Stimulated activated CD4-positive, alpha-beta T cell treated with anti-CD3 and anti-CD28 coated beads, Interleukin-2, amount 100 ng/mL, for 4 hours (primary cell): ENCODE results near the gene SLC10A7.

Experiments
- DNase-seq: peaks from one replicate; pipeline ENCODE4 v3.0.0-alpha.2; 2020; ENCODE audit warnings: low read depth

SLC10A7 gene

DNA sequence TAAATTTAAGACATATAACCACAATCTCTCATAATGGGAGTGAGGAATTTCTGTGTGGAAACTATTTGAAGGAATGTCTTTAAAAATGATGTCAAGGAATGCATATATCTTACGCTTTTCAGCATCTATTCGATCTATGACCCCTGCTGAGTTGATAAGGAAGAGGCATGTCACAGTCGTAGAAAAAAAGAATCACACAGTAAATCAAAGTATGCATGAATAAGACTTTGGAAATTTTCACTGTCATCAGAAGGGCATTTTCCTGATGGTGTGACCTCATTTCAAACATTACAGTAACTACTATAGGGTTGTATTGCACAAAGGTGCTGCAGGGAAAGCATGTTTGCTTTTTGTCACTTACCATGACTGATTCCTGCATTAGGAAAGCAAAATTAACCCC, 265.9 kb downstream of the SLC10A7 start:
- DNase-seq, result no peak

DNA sequence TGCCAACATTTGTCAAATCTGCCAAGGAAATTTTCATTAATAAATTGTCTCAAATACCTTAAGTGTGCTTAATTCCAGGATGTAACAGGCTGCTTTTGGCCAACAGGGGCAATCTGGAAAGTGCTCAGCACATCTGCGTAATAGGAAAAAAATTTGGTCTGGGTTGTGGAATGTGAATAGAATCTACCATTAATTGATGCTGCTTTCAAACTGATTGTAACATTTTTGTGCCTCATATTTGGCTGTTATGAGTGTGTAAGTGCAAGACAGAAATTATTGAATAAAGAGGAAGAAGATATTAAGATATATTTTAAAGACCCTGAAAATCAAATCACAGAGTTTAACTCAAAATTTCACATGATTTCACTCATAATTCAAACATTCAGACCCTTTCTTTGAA, 266.3 kb downstream of the SLC10A7 start:
- no peak for DNase-seq

DNA sequence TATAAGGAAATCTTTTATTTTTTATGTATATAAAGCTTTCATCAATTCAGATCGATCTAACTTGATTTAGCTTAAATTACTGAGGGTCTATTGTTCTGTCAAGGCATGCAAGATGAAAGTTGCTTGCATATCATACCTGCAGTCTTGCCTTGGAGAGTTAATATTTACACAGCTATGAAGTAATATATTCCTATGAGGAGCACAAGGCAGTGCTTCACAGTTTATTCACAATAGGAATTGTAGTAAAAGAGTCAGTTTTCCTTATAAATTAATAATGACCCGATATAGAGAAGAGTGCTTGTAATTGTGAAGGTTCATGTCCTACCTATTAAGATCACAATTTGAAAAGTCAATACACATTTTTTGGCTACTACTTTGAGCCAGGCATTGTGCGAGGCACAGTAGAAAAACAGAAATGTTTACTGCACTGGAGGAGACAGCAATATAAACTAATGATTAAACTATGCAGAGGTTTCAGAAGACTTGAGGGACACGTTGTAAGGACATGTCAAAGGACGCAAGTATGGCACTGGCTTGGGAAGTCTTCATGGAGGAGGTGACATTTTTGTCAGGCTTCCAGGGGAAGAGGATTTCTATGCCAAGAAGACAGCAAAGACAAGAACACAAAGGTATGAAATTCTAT, 268.6 kb downstream of the SLC10A7 start:
- DNase-seq, result no peak

DNA sequence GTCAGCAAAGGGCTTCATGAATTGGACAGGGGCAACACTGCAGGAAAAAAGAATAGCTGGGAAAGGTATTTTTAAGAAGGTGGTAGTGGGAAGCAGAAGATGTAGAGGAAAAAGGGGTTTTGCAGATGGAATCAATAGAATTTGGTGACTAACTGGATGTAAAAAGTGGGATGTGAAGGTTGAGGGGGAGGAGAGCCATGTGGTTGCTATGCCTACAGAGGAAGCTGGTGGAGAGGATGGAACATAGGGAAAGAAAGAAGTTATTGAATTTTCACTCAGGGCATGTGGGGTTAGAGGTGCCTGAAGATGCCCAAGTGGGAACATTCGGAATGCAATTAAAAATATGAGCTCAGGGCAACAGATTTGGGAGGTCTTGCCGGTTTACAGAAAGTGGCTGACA, 274.4 kb downstream of the SLC10A7 start:
- DNase-seq, result no peak

DNA sequence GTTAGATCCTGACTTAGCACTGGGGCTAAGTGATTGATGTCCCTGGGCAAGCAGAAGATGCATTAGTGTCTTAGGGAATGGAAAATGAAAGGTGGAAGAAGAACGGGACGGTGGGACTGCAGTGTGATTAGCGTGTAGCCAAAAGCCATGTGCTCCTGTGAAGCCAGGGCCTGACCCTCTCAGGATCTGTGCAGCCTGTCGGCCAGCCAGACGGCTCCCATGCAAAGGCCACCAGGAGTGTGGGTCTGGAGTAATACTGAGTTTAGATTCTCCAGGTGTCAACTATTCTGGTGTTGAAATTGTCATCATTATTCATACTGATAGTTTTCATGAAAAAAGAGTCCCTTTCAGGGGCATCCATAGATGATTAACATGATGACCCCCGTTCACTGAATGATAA, 275.4 kb downstream of the SLC10A7 start:
- no peak for DNase-seq

DNA sequence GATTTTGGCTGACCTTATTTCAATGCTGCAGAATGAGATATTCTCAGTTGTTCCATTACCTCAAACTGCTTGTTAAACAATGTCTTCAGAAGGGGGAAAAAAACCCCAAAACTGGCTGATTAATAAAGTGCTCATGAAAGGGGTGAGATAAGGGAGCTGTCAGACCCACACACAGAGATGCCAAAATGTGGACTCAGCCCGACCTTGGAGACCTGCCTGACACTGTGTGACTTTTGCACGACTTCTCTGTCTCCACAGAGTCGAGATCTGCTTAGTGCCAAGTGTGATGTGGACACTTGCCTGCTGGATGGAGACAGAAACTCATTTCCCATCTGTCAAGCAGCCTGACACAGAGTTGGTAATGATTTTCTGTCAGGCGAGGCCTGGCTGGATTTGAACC, 275.9 kb downstream of the SLC10A7 start:
- DNase-seq, result no peak

DNA sequence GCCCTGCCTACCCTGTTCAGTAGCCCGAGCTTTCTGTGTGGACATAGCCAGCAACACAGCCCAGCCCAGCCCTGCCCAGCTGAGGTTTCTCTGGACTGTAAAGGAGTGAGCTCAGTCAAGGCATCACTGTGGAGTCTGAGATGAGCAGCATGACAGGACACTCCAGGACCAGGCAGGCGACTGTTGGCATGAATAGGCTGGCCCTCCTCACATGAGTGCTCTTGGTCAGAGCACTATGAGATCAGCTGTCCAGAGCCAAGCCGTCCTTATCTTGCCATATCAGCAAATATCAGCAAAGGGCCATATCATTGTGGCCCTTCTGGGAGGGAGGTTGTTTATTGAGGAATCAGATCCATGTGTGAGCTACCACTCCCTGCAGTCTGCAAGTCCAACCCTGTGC, 276.5 kb downstream of the SLC10A7 start:
- no peak for DNase-seq

DNA sequence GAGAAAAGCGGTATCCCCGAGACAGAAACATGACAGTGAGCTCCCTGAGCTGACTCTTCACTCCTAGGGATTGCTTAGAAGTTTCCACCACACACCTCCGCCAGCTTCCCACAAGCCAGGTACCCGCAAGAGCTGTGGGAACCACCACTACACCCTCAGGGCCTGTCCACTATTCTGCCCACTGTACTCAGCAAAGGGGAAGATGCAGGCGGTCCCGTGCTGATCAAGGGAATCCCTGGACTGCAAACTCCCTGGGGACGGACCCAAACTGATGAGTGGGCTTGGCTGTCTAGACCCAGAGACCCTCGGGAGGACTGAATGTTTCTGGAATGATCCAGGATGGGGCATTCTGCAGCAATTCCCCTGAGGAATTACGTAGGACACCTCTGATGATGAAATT, 277.2 kb downstream of the SLC10A7 start:
- no peak for DNase-seq

DNA sequence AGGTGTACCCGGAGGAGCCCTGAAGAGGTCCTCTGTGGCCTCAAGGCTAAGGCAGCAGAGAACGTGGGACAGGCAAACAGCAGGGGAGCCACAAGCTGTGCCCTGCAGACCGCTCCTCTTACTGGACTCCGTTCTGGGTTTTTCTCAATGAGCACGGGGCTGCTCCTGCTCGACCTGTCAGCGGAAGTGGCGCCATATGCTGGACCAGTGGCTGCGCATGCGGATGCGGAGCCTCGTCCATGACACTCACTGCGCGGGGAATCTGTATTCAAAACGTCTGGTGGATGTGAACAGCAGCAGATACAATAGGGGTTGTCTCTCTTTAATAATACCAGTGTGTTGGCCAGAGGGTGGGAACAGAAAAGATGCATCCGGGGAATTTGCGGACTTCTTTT, 277.9 kb downstream of the SLC10A7 start:
- DNase-seq, result no peak

DNA sequence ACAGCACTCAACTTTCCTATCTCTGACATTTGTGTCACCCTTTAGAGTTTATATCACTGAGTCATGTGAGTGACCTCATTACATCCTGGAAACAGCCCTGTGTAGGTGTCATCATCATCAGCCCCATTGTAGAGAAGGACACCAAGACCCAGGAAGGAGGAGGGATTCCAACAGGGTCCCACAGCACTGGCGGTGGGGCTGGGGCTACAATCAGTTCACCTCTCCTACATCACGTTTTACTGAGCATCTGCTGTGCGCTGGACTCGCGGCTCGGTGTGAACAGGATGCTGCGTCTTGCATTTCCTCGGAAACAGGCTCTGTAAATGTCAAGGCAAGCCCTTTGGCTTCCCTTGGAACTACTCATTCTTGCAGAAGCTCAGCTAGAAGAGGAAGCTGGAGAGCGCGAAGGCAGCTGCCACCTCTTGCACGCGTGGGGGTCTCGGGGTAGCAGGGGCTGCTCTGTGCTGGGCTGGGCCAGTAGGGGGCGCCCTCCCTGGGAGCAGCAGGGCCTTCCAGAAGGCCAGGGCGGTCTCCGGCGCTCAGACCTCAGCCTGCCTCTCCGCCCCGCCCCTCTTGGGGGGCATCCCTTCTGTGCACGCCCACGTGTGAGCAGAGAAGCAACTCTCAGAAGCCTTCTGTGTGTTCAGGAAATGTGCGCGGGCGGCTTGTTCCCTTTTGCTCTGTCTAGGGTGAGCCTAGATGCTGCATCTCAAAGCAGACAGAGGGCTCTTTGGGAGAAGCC, 278.4 kb downstream of the SLC10A7 start:
- peak; percentile 48 for DNase-seq

DNA sequence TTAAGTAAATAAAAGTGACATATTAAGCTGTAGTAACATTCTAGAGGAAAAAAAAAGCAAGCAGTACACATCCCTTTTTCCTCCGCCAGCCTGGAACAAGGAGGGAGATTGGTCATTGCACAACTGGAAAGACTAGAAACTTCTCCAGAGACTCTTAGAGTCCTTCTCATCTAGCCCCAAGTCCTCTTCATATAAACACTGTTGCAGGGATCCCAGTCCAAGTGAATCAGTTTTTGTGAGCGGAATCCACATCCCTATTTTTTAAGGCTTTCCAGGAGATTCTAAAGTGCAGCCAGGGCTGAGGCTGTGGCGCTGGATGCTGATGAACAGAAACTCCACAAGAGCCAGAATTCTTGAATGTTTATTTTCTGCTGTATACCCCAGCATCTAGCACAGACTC, 283.6 kb downstream of the SLC10A7 start:
- no peak for DNase-seq

DNA sequence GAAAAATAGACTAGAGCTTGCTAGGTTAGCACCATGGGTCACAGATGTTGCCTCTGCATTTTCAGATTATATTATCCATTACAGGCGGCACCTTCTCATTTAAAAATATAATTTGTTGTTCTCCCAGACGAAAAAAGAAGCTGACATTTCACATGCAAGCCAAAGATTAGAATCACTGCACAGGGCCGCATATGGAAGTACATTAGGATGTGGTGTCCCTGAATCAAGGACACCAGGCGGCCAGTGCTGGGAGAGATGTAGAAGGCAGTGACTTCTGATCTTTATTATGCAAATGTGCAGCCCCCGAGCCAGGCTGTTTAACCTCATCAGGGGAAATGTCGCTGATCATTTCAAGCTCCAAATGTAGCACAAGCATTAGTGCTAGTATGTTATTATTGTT, 284.6 kb downstream of the SLC10A7 start:
- no peak for DNase-seq

DNA sequence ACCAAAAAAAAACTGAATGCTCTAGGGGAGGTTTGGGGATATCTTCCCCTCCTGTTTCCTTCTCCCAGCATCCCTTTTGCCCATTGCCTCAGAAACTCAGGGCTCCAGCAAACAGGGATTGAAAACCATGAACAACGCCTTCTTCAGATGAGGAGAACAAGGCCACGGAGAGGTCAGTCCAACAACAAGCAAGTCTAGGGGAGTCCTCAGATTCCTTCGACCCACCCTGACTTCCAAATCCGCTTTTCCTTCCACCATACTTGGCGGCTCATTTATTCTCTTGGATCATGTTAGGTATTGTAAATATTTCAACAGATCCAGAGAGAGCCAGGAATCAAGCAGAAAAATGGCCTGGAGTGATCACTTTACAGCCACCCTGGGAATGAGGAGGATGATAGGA, 285.5 kb downstream of the SLC10A7 start:
- DNase-seq, result no peak

DNA sequence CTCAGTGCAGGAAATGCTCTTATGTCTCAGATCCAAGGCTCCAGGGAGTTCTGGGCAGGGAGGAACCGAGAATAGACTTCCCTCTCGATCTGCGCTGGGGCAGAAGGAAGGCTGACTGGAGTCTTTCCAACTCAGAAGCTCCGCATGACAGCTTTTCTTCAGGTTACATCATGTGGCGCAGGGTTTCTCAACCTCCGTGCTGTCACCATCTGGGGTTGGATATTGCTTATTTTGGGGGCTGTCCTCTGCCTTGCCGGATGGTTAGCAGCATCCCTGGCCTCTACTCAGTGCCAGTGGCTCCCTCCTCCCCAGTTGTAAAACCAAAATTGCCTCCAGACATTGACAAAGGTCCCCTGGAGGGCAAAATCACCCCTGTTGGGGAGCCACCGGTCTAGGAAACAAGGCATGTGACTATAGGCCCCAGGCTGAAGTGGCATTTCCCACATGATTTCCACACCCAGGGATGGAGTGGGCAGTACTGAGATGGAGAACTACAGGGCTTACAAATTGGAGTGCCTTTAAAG, 286.0 kb downstream of the SLC10A7 start:
- no peak for DNase-seq

DNA sequence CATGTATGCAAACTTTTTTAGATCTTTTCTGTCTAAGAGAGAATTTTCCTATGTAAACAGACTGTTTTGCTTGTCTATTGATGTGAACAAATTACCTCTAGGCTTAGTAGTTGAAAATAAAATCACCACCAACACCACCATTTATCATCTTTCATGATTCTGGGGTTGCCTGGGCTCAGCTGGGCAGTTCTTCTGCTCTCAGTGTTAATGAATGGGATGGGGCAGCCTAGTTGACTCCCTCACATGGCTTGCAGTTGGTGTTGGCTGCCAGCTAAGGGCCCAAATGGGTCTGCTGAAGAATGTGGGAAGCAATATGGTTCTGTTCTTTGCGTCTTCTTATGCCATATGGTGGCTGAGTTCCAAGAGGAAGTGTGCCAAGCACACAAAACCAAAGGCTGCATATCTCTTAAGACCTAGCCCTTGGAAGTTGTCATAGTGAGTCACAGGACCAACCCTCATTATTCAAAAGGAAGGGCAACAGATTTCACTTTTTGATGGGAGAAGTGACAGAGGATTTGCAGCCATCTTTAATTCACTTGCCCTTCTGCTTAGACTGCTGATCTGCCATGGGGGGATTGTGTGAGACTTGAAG, 289.5 kb downstream of the SLC10A7 start:
- DNase-seq, result no peak

DNA sequence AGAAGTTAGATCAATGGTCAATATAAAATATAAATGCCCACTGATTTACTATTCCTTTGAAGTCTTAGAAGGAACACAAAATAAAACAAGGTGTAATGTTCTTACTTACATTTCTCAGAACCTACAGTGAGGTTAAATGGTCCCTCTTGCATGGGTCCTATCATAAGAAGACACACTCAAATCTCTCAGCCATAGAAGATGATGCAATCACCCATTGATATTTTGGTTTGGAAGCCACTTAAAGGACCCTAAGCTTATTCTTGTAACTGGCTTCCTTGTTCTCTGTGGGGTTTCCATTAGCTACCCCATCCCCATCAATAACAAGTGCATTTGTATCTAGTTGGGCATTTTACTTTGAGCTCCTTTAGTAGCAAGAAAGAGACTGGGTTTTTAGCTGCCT, 292.3 kb downstream of the SLC10A7 start:
- DNase-seq, result no peak

DNA sequence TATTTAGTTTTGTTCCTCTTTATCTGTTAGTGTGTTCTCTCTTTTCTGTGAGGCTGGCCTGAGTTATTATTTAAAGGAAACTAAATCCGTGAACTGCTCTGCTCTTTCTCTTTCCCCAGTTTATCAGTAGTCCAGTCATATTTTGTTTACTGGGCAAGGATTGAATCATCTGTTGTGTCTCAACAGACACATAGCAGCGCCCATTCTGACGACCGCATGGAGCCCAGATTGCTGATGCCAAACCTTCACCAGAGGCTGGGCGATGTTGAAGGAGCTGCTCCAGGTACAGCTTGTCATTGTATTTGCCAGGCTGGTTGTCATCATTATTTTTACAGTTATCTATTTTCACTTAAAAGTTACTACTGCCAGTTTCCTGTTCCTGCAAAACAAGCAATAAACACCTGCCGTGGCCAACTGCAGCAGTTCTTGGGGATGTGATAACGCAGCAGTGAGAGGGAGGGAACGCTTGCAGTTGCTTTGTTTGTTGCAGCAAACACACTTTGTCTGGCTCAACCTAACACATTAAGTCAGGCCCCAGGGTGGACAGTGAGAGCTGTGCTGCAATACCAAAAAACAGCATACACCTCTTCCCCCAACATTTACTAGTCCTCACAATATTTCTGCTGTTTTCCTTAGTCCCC, 297.3 kb downstream of the SLC10A7 start:
- DNase-seq, result no peak

DNA sequence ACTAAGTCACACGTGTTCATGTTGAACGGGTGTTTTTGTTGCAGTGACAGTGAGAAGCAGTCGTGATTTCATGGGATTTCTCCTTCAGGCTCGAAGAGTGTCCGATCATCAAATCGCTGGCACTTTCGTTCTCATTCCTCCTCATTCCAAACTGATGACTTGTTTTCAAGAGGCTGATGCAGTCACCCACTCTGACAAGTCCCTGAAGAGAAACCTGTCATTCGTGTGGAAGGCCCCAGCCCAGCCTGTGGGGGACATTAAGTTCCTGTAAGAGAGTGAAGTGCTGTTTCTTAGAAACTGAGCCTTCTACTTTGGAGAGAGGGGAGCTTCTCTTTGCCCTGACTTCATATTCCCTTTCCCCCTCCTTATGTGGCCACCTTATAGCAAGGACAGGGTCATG, 299.4 kb downstream of the SLC10A7 start:
- no peak for DNase-seq

DNA sequence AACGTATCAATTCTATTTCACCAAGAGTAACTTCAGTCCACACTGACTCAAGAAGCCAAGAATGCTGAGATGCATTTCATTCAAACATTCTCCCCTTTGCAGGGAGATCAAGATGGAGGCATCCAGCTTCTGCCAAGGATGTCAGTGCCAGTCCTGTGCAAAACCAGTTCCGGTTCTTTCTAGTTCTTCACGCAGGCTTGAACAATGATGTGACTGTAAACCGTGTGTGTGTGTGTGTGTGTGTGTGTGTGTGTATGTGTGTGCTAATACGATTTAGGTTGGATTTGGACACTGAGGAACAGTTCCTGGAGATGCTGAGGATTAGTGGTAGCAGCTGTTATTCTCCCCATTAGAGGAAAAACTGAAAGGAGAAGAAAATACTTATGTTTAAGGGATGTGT, 307.5 kb downstream of the SLC10A7 start, which contains the start of gene REELD1:
TSS of gene REELD1 (plus strand) at position 301 of the 400 bp plus-strand sequence. CDS start 2,415 bp downstream, outside the sequence.
- no peak for DNase-seq

DNA sequence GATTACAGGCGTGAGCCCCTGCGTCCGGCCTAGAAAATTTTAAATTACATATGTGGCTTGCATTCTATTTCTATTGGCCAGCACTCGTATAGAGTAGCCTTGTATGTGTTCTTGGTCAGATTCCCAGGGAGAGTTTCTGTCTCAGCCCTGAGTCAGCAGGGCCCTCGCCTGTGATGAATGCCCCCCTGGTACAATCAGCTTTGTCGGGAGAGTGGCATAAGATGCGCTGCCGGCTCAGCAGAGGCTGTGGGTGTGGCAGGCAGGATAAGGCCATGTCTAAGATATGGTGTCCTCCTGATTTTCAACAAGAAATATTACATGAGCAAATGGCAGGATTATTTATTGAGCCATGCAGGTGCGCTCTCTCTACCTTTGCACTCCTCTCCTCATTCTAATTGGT, 309.0 kb downstream of the SLC10A7 start:
- DNase-seq, result no peak

DNA sequence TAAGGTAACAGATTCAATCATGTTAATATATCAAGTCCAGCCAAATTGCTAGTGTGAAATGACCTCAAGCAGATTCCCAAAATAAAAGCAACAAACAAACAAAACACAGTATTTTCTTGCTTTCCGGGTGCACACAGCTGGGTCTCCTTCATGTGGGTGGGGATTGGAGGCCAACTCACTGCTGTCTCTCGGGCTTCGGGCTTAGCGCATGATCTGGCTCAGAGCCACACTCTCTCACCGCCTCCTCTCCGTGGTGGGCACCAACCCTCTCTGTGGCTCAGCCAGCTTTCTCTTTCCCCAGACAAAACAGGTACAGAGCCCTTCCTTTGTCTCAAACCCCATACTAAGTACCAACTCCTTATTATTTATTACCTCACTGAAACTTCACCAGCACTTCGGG, 310.3 kb downstream of the SLC10A7 start:
- no peak for DNase-seq

DNA sequence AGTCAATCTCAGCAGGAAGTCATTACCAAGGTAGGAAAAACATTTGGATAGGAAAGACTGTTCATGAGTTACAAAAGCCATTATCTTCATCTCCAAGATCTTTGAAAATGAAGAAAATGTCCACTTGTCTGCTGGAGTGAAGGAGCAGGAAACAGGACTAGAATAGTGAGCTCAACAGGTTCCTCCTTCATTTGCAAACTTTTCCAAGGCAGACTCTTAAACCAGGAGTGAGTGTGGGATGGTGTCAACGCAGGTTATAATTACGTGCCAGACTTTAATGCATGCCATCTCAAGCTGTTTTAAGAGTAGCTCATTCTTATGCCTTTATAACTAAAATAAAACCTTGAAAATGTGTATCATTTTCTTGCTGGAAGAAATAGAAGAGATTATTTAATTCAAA, 310.9 kb downstream of the SLC10A7 start:
- no peak for DNase-seq

DNA sequence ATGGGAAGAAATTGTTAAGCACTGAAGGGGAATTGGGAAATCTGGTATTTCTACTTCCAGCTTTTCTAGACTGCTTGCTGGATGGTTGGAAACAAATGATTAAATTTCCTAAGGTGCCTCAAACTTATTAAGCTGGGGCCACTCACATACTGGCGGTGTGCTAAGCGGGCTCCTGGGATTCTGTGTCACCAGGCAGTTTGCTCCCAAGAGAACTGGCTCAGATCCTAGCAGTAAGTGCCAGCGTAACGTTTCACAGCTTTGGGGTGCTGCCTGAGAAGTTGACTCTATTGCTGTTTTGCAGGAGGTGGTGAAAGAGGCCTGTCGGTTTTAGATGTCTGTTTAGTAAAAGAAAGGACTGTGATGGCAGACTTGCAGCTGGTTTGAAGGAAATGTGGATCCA, 314.3 kb downstream of the SLC10A7 start:
- DNase-seq, result no peak
